ENCODE results near the gene PDE3B.
"Not testable (repeated sequence)": the region's sequence is repeated elsewhere in the genome, so short reads cannot be mapped to it uniquely, and the experiment has no call there.

Gene PDE3B

DNA sequence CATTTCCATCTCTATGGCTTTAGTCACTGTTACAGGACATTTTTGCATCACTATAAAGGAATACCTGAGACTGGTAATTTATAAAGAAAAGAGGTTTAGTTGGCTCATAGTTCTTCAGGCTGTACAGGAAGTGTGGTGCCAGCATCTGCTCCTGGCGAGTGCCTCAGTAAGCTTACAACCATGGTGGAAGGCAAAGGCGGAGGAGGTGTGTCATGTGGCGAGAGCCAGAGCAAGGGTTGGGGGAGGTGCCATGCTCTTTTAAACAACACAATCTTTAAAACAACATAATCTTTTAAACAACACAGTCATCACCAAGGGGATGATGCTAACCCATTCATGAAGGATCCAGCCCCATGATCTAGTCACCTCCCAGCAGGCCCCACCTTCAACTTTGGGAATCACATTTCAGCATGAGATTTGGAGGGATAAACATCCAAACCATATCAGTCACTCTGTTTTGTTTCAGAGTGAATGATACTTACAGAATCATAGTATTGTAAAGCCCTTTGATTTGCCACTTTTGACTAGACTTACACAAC is 103.3 kb downstream of the PDE3B start:
- no peak for DNase-seq (ENCODE audit: low spot score)

- DNase-seq (ENCODE audit: low spot score): no peak
These were observed 104.5 kb downstream of the PDE3B start for GRCh38 chr11:14748090-14748489.

GRCh38 chr11:14750911-14751310 is 107.3 kb downstream of the PDE3B start:
- no peak for DNase-seq (ENCODE audit: low spot score)

GRCh38 chr11:14751975-14752407 is 108.4 kb downstream of the PDE3B start:
- DNase-seq (ENCODE audit: low spot score): no peak

DNA sequence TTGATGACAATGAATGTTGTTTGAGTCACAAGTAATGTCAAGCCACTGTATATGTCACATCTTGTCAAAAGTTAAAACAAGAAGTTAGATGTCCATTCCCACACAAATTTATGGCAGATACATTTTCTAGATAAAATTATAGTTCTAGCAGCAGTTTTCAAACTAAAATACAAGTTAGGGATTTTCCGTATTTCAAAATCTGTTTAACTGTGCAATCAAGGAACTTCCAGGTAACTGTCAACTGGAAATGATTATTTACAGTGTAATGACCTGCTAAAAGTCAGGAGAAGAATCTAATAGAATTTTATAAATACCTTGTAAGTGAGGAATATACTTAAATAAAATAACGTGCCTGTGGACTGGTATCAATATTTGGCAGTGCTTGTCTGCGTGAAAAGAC is 111.5 kb downstream of the PDE3B start:
- DNase-seq (ENCODE audit: low spot score): no peak

GRCh38 chr11:14756349-14756748 is 112.7 kb downstream of the PDE3B start:
- DNase-seq (ENCODE audit: low spot score): no peak

DNA sequence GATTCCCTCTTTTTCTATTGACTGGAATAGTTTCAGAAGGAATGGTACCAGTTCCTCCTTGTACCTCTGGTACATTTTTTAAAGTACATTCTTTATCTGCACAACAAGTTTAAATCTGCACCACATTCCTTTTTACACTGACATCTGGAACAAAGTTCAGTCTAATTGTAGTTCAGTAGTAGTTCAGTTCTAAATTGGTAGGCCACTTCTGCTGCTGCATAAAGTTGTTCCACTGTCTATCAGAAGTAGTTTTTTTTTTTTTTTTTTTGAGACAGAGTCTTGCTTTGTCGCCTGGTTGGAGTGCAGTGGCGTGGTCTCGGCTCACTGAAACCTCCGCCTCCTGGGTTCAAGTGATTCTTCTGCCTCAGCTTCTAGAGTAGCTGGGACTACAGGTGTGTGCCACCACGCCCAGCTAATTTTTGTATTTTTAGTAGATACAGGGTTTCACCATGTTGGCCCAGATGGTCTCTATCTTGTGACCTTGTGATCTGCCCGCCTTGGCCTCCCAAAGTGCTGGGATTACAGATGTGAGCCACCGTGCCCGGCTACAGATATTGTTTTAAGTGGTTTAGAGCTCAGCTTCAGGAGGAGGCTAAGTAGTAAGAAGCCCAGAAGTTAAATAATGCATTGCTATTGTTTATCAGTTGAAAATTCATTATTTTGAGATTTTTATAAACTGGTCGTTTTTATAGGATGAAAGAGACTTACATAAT is 115.9 kb downstream of the PDE3B start:
- DNase-seq (ENCODE audit: low spot score): not testable (repeated sequence)

GRCh38 chr11:14764179-14764578 is 120.6 kb downstream of the PDE3B start:
- no peak for DNase-seq (ENCODE audit: low spot score)

DNA sequence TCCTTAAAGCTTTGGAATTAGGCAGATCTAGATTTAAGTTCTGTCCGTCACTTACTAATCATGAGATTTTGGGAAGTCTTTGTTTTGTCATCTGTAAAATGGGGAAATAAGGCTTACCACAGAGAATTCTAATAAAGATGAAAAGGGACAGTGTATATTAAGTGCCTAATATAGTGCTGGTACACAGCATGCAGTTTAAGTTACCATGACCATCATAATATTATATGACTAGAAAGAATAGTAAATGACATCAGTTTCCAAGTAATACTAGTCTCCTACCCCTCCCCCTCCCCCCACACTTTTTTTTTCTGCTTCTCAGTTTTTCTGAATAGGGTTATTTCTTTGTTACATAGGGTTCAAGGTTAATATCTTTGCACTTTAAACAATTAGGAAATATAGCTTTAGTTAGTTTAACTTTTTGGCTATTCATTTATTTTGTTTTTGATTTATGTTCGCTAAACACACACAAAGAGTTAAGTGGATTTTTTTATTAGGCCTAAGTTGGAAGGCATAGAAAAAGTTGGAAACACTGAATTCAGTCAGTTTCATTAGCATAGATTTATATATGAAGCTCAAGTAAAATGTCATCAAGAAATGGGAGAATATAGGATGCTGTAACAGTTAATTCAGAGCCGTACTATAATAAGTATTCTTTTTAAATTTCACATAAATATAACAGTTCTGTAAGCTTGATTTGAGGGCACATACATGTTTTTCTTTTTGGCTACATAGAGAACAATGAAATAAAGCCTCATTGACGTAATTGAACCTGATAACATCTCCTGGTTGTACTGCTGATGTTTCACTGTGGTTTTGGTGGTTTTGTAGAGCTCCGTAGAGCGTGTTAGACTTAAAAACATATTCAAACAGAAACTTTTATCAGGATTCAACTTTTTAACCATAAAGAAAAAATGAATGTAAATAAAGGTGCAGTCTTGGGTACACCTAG is 121.2 kb downstream of the PDE3B start:
- DNase-seq (ENCODE audit: low spot score): no peak

DNA sequence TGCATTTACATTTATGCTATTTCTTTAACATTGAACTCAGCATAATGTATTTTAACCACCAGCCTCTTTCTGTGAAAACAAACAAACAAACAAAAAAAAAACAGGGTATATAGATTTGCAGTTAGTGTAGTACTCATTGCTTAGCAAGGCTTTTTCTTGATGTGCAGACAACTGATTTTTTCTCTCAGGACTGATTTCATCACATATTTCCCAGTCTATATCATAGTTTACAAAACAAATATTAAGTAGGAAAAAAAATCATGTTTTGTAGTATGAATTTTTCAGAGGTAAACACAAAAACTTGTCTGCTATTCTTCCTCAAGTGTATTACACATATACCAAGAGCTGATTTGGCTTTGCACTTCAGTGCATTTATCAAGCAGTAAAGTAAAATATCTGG is 123.0 kb downstream of the PDE3B start:
- DNase-seq (ENCODE audit: low spot score): no peak

GRCh38 chr11:14768526-14769188 is 125.1 kb downstream of the PDE3B start:
- no peak for DNase-seq (ENCODE audit: low spot score)

- DNase-seq (ENCODE audit: low spot score): no peak
These were observed 130.2 kb downstream of the PDE3B start for GRCh38 chr11:14773755-14774154.

GRCh38 chr11:14774721-14775120 is 131.1 kb downstream of the PDE3B start:
- DNase-seq (ENCODE audit: low spot score): no peak

GRCh38 chr11:14775897-14776296 is 132.3 kb downstream of the PDE3B start:
- DNase-seq (ENCODE audit: low spot score): no peak

DNA sequence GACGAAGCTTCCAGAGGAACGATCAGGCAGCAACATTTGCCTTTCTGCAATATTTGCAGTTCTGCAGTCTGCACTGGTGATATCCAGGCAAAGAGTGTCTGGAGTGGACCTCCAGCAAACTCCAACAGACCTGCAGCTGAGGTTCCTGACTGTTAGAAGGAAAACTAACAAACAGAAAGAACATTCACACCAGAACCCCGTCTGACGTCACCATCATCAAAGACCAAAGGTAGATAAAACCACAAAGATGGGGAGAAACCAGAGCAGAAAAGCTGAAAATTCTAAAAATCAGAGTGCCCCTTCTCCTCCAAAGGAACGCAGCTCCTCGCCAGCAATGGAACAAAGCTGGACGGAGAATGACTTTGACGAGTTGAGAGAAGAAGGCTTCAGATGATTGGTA is 134.9 kb downstream of the PDE3B start:
- not testable (repeated sequence) for DNase-seq (ENCODE audit: low spot score)

DNA sequence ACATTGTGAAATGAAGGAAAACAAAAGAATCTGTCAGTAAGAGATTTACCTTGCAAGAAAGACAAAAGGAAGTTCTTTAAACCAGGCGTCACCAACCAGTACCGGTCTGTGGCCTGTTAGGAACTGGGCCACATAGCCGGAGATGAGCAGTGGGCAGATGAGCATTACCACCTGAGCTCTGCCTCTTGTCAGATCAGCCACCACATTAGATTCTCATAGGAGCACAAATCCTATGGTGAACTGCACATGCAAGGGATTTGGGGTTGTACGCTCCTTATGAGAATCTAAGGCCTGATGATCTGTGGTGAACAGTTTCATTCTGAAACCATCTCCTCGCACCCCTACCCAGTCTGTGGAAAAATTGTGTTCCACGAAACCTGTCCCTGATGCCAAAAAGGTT is 140.2 kb downstream of the PDE3B start:
- no peak for DNase-seq (ENCODE audit: low spot score)

- no peak for DNase-seq (ENCODE audit: low spot score)
These were observed 140.6 kb downstream of the PDE3B start for GRCh38 chr11:14784230-14784629.

DNA sequence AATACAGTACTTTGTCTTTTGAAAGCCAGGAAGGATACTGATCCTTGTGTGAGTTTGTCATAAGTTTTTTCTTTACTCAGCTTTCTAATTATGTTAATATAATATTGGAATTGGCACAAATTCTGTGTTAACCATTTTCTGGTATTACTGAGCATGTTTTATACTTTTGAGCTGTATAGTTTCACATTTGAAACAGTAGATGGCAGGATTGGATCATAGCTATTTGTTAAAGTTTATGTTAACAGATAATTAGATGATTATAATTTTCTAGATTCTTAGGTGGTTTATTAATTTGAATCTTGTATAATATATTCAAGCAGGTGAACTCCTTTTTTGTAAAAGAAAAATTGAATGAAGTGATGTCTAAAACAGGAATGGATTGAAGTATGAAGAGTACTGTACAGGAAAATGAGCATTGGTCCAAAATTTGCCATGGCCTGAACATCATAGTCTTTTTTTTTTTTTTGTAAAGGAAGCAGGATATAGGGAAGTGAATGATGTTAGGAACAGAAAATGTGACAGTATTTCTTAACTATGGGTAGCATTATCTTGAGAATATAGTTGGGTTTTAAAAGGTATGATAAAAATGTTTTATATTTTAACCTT is 146.4 kb downstream of the PDE3B start:
- DNase-seq (ENCODE audit: low spot score): no peak

- DNase-seq (ENCODE audit: low spot score): no peak
These were observed 149.9 kb downstream of the PDE3B start for GRCh38 chr11:14793546-14793945.

DNA sequence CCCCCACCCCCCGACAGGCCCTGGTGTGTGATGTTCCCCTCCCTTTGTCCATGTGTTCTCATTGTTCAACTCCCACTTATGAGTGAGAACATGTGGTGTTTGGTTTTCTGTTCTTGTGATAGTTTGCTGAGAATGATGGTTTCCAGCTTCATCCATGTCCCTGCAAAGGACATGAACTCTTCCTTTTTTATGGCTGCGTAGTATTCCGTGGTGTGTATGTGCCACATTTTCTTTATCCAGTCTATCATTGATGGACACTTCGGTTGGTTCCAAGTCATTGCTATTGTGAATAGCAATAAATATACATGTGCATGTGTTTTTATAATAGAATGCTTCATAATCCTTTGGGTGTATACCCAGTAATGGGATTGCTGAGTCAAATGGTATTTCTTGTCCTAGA is 152.4 kb downstream of the PDE3B start:
- DNase-seq (ENCODE audit: low spot score): not testable (repeated sequence)

- DNase-seq (ENCODE audit: low spot score): no peak
These were observed 160.2 kb downstream of the PDE3B start for GRCh38 chr11:14803846-14804245.

- DNase-seq (ENCODE audit: low spot score): no peak
These were observed 165.9 kb downstream of the PDE3B start for GRCh38 chr11:14809466-14809865.
